GM03348 (cell line): ENCODE measurements around the gene RNF145.
A peak's percentile ranks its signal among the peaks of the same experiment; 100 is the strongest.

Experiments
- DNase-seq: peaks from one replicate; pipeline ENCODE4 v3.0.0; 2012; ENCODE audit warnings: low spot score

The RNF145 gene

GRCh38 chr5:159217236-159217635 is 7.9 kb upstream of the RNF145 start:
- DNase-seq: no peak

- no peak for DNase-seq
Observed at GRCh38 chr5:159216454-159216853, 7.1 kb upstream of the RNF145 start.

- DNase-seq: no peak
Observed at GRCh38 chr5:159215886-159216285, 6.5 kb upstream of the RNF145 start.

- DNase-seq: no peak
Observed at GRCh38 chr5:159214486-159215271, 5.3 kb upstream of the RNF145 start.

- DNase-seq: no peak
Observed at GRCh38 chr5:159212657-159213462, 3.5 kb upstream of the RNF145 start.

- DNase-seq: no peak
Observed at GRCh38 chr5:159211729-159212174, 2.4 kb upstream of the RNF145 start.

GRCh38 chr5:159210846-159211245 is 1.5 kb upstream of the RNF145 start:
- DNase-seq: no peak

GRCh38 chr5:159210210-159210661 is 883 bp upstream of the RNF145 start:
- no peak for DNase-seq

GRCh38 chr5:159208514-159209437 is 577 bp downstream of the RNF145 start:
- DNase-seq: peak; percentile 75

- DNase-seq: peak; percentile 81
Observed at GRCh38 chr5:159207686-159208513, 1.5 kb downstream of the RNF145 start.

GRCh38 chr5:159207222-159207685 is 2.1 kb downstream of the RNF145 start:
- DNase-seq: no peak

GRCh38 chr5:159206818-159207217 is 2.5 kb downstream of the RNF145 start:
- no peak for DNase-seq

- no peak for DNase-seq
Observed at GRCh38 chr5:159206368-159206767, 3.0 kb downstream of the RNF145 start.

- DNase-seq: no peak
Observed at GRCh38 chr5:159203351-159203750, 6.0 kb downstream of the RNF145 start.

- no peak for DNase-seq
Observed at GRCh38 chr5:159202151-159202550, 7.2 kb downstream of the RNF145 start.

- no peak for DNase-seq
Observed at GRCh38 chr5:159199780-159200179, 9.6 kb downstream of the RNF145 start.

- no peak for DNase-seq
Observed at GRCh38 chr5:159199225-159199624, 10.1 kb downstream of the RNF145 start.

- no peak for DNase-seq
Observed at GRCh38 chr5:159198063-159199036, 11.0 kb downstream of the RNF145 start.

- DNase-seq: no peak
Observed at GRCh38 chr5:159195775-159196174, 13.6 kb downstream of the RNF145 start.

- no peak for DNase-seq
Observed at GRCh38 chr5:159190170-159190569, 19.2 kb downstream of the RNF145 start.
